ENCODE measurements around the gene PAXX.
"Not testable (repeated sequence)": the region's sequence is repeated elsewhere in the genome, so short reads cannot be mapped to it uniquely, and the experiment has no call there.

PAXX gene

DNA sequence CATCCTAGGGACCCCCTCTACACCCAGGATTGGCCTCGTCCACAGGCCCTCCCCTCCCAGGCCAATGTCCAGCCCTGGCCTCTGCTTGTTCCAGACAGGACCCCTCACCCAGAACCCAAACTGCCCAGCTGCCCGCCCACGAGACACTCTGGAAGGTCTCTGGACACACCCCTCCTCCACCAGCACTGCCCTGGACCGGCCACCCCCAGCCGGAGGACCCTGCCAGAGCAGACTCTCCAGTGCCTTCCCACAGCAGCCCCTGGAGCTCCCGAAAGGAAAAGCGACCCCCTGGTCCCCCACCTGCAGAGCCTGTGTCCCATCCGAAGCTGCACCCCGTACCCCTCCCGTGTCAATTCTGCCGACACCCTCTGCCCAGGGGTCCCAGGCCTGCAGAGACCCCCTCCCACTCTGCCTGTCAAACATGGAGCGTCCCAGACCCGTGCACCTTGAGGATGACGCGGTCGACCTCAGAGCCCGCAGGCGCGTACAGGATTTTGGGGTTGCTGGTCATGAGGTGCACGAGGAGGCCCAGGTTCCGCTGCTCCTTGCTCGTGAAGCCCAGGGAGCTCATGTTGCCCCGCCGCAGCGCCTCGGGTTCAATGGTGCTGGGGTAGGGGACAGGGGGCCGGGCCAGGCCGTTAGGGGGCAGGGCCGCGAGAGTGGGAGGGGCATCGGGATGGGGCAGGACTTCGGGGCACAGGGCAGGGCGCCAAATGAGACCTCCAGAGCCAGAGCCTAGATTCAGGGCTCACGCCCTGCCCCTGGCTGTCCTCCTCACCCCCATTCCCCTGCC is 27.9 kb downstream of the PAXX start:
- DNase-seq: no peak

DNA sequence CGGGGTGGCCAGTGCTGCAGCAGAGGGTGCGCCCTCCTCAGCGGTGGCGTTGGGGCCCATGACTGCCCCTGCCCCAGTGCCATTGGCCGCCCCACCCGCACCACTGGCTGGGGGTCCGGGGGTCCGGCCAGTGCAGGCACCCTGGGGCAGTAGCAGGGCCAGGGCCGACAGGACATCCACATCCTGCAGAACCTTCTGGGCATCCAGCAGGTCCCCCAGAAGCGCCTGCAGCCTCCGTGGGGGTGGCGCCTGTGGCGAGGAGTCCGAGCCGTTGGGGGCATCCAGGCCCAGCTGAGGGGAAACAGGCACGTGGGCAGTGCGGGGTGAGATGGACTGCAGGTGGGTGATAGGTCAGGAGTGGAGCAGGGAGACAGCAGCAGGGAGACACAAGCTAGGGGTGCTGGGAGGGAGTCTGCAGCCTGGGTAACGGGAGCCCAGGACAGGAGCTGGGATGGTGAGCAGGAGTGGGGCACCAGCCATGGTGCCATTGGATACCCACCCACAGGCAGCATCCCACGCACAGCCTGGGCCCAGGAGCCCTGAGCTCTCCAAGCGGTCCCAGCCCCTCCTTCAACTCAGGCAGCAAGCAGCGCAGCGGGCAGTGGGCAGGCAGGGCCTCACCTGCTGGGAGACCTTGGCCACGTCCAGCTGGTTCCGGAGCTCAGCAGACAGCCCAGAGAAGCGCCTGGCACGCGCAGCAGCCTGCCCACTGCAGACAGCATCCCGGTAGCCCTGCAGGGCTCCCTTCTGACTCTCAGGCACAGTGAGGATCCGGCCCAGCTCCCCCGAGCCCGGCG is 28.7 kb downstream of the PAXX start:
- DNase-seq: no peak

DNA sequence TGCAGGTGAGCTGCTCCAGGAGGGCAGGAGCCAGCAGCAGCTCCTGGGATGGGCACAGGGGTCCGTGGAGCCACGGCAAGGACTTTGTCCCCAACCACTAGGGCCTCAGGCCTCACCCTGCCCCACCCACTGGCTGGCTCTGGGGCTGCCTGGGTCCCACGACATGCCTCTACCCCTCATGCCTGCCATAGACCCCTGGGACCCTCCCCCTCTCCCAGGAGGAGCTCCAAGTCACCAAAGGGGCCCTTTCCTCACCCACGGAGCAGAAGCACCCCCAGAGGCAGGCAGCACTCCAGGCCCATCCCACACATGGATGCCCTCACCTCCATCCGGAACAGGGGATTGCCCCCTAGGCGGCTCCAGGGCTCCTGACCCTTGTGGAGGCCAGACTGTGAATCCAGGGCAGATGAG is 29.4 kb downstream of the PAXX start:
- no peak for DNase-seq

DNA sequence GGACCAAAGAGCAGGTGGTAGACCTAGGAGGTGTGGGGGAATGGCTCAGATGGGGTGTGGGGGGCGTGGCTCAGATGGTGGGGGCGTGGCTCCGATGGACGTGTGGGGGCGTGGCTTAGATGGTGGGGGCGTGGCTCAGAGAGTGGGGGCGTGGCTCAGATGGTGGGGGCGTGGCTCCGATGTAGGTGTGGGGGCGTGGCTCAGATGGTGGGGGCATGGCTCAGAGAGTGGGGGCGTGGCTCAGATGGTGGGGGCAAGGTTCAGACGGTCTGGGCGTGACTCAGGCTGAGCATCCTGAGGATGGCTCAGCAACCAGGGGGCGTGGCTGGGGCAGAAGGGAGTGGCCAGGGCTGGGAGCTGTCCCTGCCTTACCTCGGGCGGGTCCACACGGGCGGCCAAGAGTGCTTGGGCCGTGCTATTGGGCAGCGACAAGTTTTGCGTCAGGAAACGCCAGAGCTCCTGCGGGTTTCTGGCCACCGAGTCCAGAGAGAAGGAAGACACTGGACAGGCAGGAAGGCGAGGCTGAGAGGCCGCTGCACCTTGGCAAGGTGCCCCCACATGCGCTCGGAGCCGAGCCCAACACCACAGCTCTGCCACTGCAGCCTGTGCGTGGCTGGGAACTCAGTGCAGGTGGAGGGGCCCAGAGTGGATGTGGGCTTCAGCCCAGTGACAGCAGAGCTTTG is 29.9 kb downstream of the PAXX start:
- DNase-seq: peak; percentile 55

DNA sequence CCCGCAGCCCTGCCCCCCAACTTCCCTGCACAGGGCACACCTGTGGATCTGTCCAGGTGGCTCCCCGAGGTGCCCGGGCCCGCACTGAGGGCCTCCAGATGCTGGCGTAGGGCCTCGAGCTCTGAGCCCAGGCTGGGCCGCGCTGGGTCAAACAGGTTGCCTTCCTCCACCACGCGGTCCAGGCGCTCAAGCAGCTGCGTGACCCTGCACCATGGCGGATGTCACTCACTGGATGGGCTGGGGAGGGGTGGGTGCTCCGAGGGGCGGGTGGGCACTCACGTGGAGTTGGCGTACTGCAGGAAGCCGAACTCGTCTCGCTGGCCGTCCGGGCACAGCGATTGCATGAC is 30.4 kb downstream of the PAXX start:
- DNase-seq: no peak

DNA sequence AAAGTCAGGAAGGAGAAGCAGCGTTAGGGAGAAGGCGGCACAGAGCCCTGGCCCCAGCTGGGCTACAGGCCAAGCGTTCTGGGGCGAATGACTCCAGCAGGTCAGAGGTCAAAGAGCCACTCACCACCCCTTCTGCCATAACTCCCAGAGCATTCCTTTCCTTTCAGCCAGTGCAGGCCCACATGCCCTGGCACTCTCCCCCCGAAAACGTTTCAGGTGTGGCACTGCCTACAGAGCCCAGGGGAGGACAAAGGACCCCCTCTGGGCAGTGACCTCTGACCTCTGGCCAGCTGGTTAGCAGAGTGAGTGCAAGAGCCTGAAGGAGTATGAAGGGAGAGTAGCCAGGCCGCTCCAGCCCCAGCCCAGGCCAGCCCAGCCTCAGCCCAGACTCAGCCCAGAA is 30.9 kb downstream of the PAXX start:
- DNase-seq: no peak

DNA sequence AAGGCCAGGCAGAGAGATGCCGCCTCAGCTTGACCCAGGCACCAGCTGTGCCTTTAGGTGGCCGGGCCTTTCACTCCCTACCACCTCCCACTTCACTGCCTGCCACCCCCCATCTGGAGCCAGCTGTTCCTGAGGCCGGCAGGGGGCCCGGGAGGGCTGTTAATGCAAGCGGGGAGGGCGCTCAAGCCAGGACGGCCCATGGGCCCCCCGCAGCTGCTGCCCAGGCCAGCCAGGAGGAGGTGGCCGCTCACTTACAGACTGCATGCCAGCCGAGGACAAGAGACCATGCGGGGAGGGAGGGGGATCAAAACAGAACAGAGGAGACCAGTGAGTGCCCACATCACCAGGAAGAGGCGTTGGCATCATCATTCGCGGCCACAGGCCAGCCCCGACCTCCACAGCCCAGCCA is 31.4 kb downstream of the PAXX start:
- DNase-seq: no peak

DNA sequence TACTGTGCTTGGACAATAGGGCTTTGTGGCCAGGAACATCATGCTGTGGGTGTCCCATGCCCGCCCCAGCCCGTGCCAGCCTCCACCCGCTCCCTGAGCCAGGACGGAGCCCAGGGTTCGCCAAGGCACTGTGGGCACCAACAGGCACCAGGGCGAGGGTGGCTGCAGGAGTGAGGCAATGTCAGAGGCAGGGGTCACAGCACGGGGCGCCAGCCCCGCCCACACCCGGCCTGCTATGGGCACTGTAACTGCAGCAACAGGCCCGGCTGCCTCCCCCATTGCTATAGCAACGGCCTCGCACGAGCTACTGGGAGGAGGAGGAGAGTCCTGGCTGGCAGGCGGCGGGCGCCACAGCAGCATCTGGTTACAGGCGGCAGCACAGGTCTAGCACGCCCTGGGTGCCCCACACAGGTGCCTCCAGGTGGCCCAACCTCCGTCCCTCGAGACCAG is 33.3 kb downstream of the PAXX start:
- no peak for DNase-seq

DNA sequence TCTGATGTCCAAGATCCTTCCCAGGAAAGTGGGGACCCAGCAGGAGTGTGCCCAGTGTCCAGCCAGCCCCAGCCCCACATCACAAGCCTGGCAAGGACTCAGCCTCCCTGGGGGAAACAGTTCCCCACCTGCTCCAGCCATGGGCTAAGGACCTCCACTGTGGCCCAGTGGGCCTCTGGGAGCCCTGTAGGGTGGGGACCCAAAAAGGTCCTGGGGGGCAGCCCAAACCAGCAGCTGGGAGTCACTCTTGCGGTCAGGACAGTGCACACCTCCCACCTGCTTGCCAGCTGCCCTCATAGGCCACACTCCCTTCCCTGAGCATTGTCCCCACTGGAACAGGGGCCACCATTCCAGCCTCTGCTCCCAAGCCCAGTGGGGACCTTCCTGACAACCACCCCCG is 34.2 kb downstream of the PAXX start:
- no peak for DNase-seq

DNA sequence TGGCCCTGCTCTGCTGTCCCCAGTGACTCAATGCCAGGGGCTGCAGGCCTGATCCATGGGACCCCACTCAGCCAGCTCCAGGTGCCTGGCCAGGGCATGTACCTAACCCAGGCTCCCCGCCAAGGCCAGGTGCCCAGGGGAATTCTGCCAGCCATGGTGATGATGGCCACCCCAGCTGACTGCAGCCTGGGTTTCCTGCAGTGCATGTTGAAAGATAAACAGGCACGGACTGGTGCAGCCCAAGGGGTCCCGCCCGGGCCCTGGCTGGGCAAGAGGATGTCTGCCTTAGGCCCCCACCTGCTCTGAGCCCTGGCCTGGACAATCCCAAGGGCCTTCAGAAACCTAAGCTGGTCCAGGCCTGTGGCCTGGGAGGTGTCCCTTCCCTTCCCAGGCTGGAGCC is 34.6 kb downstream of the PAXX start:
- DNase-seq: no peak

DNA sequence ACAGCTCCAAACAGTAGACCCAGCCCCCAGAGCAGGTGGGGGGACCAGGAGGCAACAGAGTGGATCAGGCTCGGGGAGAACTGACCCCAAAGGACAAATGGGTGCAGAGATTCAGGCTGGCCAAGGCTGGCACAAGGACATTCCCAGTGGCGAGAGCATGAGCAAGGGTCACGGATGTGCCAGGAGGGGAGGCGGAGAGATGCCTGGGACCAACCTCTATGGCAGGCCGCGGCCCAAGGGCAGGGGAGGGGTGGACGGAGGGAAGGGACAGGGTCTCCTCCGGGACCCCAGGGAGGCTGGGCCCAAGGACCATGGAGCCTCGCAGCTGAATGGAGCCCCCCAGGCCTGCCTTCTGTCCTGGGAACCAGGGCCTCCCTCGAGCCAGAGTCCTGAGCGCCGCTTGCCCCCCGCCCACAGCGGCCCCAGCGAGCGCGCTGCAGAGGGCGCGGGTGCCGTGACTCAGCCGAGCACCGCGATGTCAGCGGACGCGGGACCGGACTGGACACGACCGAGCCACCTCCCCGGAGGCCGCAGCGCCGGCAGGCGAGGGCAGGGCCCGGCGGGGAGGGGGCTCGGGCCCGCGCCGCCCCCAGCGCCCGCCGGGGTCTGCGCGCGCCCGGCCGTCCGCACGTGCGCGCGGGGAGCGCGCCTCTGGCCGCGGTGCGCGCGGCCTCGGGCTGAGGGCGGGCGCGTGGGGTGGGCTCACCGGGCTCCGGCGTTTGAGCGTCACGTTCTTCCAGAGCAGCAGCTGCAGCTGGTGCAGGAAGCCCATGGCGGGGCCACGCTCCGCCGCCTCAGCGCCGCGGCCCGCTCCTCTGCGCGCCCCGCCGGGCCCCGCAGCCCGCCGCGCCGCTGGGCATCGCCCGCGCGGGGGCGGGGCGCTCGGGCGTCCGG is 35.4 kb downstream of the PAXX start, which contains the start of gene ABCA2:
Gene ABCA2, minus strand, starts transcription at position 869 of the 894 bp plus-strand sequence. Its CDS starts 97 bp downstream, at position 772.
- DNase-seq: peak; percentile 43

DNA sequence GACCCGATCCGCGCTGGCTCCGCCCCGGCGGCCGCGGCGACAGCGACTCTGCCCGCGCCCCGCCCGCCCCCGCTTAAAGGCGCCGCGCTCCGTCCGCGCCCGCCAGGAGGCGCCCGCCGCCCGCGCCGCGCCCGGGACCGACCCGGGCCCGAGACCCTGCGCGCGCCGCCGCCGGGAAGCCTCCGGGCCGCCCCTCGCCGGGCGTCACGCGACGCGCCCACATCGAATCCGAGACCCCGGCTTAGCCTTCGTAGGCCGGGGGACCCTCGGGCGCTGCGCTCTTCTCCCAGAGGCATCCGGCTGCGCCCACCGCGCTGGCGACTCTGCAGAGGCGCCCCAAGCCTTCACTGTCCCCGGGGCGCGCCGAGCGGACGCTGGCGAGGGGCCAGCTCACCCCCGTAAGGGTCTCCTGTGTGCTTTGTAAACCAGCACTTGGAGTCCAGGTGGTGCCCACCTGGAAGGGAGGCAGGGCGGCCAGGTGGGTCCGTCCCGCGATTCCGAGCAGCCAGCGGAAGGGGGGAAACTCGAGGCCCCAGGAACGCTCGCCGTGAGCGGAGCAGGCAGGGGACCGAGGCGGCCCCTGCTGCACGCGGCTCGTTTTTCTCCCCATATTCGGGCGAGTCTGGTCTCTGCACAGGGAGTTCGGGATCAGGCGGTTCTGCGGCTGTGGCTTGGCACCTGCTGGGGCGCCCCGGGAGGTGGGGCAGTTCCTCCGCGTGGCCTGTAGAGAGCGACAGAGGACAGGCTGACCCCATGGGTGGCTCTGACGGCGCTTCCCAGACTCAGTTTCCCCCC is 36.2 kb downstream of the PAXX start:
- peak; percentile 61 for DNase-seq

DNA sequence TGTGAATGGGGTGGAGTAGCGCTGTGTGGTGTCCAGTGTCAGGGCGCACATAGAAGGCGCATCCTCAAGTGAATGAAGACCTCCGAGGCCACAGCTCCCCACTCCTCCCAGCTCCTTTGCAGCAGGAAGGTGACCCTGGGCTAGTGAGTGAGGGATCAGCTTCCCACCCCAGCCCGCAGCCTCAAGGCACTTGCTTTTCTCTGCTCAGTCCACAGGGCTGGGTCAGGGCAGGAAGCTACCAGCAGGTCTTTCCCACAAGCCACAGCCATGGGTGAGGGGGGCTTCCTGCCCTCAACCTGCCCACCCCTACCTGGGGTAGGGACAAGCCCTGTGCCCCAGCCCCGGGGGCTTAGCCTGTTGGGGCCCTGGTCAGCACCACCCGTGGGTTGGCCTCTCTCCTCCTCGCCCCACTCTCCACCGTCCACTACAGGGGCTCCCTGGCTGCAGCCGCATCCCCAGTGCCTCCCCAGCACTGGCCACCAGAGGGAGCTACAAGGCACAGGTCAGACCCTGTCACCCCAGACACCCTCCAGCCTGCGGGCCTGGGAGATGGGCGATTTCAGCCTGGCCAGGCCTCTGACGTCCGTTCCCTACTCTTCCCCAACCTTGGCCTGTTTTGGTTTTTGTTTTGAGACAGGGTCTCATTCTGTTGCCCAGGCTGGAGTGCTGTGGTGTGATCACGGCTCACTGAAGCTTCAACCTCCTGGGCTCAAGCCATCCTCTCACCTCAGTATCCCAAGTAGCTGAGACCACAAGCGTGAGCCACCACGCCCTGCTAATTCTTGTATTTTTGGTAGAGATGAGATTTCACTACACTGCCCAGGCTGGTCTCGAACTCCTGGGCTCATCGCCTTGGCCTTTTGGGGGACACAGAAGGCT is 37.1 kb downstream of the PAXX start:
- DNase-seq: peak; percentile 59

DNA sequence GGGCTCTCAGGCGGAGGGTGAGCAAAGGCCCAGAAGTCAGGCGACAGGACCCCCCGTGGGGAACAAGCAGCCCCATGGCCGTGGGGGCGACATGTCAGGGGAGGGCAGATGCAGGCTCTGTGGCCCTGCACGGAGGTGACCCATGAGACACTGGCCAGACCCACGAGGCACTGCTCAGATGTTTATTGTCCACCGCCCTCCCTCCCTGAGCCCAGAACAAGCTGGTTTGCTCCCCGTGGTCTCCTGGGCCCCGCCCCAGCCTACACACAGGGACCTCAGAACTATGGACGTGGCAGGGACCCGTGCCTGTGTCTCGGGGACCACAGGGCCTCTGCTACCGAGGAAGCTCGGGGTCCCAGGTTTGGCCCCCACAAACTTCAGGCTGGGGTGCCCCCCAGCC is 37.8 kb downstream of the PAXX start:
- DNase-seq: no peak

DNA sequence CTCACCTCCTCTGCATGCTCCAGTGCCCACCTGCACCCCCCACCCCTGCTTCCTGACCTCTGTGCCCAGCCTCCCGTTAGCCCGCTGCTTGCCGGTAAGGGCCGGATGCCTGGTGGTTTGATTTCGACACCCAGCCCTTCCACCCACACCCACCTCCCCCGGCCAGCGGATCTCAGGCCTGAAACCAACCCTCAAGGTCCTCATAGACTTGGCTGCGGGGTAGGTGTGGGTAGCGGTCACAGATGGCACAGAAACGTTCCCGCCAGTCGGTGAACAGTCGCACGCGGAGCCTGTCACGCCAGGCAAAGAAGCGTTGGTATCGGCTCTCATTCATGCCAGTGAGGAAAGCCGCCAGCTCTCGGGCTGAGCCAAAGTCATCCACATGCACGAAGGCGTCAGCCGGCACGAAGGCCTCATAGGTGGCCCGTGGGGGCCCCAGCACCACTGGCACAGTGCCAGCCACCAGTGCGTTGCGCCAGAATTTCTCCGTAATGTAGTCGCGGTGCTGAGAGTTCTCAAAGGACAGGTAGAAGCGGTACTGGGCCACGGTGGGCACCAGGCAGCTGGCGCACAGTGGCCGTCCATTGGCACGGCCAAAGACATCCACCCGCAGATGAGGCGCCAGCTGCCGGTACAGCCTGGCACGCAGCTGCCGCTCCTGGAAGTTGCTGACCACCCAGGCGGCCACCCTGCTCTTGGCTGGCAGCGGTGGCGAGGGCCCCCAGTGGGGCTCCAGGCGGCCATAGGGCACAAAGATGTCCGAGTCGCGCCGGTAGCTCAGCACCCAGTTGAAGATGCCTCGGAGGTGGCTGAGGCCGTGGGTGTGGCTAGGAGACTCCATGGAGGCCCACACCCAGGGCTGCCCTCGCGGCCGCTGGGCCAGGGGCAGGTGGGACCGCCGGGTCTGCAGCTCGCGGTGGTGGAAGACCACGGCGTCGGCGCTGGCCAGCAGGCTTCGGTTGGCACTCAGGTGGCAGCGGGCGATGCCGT is 38.6 kb downstream of the PAXX start:
- DNase-seq: no peak

DNA sequence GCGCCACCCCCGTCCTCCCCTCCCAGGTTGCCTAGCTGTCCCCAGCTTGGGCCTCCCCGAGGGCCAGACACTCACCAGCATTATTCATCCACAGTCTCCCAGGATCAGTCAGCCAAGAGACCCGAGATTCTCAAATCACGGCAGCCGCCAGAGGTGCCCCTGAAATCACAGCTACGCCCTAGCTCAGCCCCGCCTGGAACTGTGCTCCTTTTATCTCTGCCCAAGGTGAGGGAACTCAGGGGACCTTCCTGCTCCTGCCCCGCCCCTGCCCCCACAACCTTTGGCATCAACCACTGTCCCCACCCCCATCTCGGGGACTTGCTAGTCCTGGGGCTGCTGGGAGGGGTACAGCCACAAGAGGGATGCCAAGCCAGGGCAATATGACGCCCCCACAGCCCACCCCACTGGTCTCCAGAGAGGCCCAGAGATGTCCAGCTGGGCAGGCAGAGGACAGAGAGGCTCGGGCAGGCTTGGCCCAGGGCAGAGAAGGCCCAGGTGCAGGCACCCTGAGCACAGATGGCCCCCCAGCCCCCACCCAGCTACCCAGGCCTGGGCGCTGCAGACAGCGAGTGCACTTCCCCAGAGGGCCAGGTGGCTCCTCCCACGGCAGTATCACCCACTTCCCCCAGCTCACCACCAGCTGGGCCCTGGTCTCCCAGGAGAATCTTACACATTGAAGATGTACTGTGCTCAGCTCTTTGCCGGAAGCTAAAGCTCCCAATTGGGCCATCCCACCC is 39.9 kb downstream of the PAXX start, which contains the start of gene FUT7:
Gene FUT7, minus strand, starts transcription at position 185 of the 737 bp plus-strand sequence. Its CDS starts 97 bp downstream, at position 88.
- no peak for DNase-seq

DNA sequence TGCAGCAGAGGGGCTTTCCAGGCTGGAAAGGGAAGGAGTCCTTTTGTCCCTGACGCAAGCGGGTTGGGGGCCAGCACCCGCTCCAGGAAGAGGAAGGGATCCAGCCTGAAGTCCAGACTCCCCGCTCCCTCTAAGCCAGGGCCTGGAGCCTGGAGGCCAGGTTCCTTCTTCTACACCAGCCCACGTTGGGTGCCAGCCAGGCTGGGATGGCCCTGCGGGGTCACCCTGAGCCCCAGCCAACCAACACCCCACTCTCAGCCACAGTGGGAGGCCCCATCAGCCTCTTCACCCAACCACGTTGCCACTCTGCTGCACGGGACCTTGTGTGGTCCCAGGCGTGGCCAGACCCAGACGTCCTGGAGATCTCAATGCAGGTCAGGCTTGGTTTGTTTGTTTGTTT is 40.6 kb downstream of the PAXX start:
- no peak for DNase-seq

DNA sequence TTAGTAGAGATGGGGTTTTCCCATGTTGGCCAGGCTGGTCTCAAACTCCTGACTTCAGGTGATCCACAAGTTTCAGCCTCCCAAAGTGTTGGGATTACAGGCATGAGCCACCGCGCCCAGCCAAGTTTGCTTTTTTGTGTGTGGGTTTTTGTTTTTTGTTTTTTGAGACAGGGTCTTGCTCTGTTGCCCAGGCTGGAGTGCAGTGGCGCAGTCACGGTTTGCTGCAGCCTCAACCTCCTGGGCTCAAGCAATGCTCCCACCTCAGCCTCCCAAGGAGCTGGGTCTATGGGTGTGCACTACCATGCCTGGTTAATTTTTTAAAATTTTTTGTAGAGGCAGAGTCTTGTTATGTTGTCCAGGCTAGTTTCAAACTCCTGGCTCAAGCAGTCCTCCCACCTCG is 41.3 kb downstream of the PAXX start:
- DNase-seq: not testable (repeated sequence)

Measured in NCI-H146 (cell line).